ENCODE results near the gene SEC61A2.
A peak's percentile ranks its signal among the peaks of the same experiment; 100 is the strongest.

SEC61A2 gene

GRCh38 chr10:12200850-12201249, 71.4 kb downstream of the SEC61A2 start:
- DNase-seq = no peak

DNA sequence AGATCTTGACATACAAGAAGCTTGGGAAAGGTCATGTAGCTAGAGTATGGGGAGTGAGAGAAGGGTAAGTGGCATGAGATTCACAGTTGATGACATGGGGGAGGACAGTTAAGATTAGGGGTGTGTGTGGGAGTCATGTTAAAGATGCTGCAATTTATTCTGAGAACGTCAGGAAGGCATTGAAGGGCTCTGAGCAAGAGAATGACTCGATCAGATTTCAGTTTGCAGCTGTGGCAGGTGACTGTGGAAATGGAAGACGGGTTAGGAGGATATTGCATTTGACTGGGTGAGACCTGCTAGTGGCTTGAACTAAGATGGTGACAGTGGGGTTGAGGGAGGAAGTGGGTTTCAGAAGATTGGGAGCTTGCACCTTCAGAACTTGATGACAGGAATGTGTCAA, 72.1 kb downstream of the SEC61A2 start:
- no peak for DNase-seq

DNA sequence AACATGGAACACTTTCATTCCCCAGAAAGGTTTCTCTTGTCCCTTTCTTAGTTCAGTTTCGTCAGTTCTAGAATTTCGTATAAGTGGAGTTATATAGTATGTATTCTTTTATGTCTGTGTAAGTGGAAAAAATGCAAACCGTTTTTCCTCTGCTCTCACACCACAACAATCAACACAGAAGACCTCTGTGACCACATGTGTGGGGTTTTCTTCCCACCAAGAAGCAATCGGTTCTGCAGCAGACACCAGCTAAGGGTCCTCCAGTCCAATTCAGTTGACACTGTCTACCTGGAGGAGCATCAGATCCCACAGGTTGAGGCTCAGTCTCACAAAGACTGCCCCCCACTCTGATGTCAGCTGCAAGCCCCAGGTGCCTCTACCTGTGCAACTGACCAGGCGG, 72.7 kb downstream of the SEC61A2 start:
- DNase-seq = no peak

- DNase-seq = no peak
Observed at GRCh38 chr10:12205082-12205481, 75.6 kb downstream of the SEC61A2 start.

DNA sequence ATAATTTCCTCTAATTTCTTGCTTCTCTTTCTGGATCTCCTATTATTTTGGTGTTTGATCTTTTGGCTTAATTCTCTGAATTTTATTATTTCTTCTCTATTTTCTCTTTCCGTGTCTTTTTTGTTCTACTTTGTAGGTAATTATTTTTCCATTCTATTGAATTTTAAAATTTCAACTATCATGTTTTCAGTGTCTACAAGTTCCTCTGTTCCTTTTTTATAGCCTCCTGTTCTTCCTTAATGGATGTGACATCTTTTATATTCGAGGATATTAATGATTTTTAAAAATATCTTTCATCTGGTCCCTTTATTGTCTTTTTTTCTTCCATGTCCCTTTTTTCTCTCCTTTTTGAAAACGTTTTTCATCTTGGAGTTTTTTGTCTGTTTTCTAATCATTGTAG, 77.6 kb downstream of the SEC61A2 start:
- DNase-seq = no peak

DNA sequence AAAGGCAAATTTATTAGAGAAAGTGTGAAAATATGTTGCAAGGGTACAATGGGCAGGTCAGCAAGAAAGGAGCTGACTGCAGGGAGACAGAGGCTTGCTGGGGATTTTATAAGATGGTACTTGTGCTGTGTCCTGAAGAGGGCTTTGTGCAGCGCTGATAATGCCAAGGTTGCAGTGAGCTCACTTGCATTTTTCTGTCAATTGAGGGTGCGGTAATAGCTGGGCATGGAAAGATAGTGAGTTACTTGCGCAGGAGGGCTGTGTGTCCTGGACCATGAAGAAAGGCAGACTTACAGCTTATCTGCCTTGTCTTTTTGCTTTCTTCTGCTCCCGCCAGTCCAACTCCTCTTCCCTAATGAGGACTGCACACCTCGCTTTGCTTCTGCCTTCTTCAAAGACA, 79.0 kb downstream of the SEC61A2 start:
- no peak for DNase-seq

DNA sequence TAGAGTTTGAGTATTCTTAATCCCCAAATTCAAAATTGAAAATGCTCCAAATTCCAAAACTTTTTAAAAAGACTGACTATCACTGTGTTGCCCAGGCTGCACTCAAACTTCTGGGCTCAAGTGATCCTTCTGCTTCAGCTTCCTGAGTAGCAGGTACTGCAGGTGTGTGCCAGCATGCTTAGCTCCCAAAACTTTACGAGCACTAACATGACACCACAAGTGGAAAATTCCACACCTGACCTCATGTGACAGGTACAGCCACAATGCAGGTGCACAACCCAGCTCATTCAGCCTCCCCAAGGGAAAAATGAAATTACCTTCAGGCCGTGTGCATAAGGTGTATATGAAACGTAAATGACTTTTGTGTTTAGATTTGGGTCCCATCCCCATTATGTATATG, 83.0 kb downstream of the SEC61A2 start:
- DNase-seq = no peak

DNA sequence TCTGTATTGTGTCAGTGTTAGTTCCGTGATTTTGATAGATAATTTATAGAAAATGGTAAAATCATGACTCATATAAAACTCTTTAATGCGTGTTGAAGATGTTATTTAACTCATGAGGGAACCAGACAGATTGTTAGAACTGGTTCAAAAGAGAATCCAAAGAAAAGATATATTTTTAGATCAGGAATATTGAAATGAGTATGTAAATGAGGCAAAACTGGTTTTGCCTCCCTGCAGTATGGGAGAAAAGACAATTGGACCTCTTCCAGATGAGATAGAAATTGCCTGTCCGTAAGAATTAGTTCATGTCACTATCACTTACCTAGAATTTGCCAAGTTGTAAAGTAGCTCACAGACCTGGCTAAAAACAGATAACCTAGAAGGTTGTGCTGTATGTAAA, 84.1 kb downstream of the SEC61A2 start:
- DNase-seq = no peak

GRCh38 chr10:12214093-12214492, 84.6 kb downstream of the SEC61A2 start:
- no peak for DNase-seq

- DNase-seq = peak; percentile 7
Observed at GRCh38 chr10:12214763-12215218, 85.3 kb downstream of the SEC61A2 start.
